GM13977 (cell line): ENCODE results near the gene RBP3.

Experiments
- DNase-seq: peaks from one replicate; pipeline ENCODE4 v3.0.0; 2012; ENCODE audit warnings: low spot score
- CTCF ChIP-seq: IDR thresholded peaks from 2 replicates; pipeline ENCODE4 v1.5.1; 2012; ENCODE audit warnings: mild to moderate bottlenecking, control low read depth; ENCODE audit not compliant: insufficient read depth; ENCODE audit errors: extremely low read depth, missing control alignments
- in situ Hi-C: fragments of 300-500 bp; cut with MboI; formaldehyde crosslinking; loops from one replicate; pipeline ENCODE4 v1.12.0; 2022; ENCODE audit warnings: low sequenced_read_pairs, low pct_unique_long_range_greater_than_20kb, mixed read lengths, inconsistent platforms; ENCODE audit not compliant: unreplicated experiment

The RBP3 gene

GRCh38 chr10:47389619-47390018 lies 41.5 kb downstream of the RBP3 start:
- in situ Hi-C loops: loop anchor here (25.0 kb wide), 1 partner anchor 1102 kb away; the partner anchor contains the start of gene ANTXRL
- no peak for DNase-seq
- TF ChIP-seq CTCF: no peak

- DNase-seq: no peak
- no peak for TF ChIP-seq CTCF
- in situ Hi-C loops: loop anchor here (25.0 kb wide), 1 partner anchor 1109 kb away; the partner anchor contains the start of gene ANTXRL
These were observed 48.2 kb downstream of the RBP3 start for GRCh38 chr10:47396311-47396717.

GRCh38 chr10:47397256-47397655 lies 49.1 kb downstream of the RBP3 start:
- TF ChIP-seq CTCF: no peak
- no peak for DNase-seq
- in situ Hi-C loops: loop anchor here (25.0 kb wide), 1 partner anchor 1110 kb away; the partner anchor contains the start of gene ANTXRL

GRCh38 chr10:47400251-47400650 lies 52.1 kb downstream of the RBP3 start:
- in situ Hi-C loops: no loop called here
- no peak for DNase-seq
- no peak for TF ChIP-seq CTCF

- in situ Hi-C loops: no loop called here
- no peak for DNase-seq
- no peak for TF ChIP-seq CTCF
These were observed 52.6 kb downstream of the RBP3 start for GRCh38 chr10:47400786-47401185.

GRCh38 chr10:47401210-47401609 lies 53.0 kb downstream of the RBP3 start:
- no peak for TF ChIP-seq CTCF
- no peak for DNase-seq
- in situ Hi-C loops: no loop called here
